NCI-H1694 treated with DMSO at 0.1 percent for 48 hours (cell line): ENCODE data around the gene TP53AIP1.

Source experiments
- DNase-seq: peaks from one replicate; lab custom pipeline; 2025; lab: John Stamatoyannopoulos, UW

The TP53AIP1 gene

DNA sequence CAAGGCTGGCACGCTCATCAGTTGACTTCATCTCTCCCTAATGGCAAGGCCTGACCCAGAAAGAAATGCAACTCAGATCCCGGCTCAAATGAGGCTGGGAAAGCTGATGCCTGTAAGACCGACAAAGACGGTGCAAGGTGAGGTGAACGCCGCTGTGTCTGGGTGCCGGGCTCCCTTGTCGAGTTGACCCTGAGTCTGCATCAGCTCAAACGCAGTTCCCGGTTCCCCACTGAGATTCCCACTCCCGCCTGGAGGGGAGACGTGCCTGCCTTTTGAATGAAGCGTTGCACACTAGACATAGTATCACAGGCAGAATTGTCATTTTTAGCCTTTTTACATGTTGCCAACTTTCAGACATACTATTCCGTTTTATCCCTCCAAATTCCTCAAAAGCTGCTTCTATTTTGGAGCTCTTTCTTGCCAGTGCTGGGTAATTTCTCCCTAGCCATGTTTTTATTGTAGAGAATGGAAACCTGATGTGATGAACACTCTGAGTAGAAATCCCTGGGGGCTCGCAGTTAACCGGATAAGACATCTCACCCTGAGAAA lies 831 bp upstream of the TP53AIP1 start:
- DNase-seq = no peak

DNA sequence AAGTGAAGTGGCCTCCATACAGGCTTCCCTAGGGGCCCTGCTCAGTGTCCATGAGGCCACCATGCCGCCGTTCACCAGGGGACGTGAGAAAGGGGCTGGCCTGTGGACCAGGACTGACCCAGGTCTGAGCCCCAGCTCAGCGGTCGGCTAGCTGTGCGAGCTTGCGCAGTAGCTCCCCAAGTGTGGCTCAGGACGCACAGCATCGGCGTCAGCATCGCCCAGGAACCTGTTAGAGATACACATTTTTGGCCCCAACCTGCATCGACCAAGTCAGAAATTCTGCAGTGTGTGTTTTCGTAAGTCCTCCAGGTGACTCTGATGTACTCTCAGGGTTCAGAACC lies 429 bp downstream of the TP53AIP1 start:
- no peak for DNase-seq

DNA sequence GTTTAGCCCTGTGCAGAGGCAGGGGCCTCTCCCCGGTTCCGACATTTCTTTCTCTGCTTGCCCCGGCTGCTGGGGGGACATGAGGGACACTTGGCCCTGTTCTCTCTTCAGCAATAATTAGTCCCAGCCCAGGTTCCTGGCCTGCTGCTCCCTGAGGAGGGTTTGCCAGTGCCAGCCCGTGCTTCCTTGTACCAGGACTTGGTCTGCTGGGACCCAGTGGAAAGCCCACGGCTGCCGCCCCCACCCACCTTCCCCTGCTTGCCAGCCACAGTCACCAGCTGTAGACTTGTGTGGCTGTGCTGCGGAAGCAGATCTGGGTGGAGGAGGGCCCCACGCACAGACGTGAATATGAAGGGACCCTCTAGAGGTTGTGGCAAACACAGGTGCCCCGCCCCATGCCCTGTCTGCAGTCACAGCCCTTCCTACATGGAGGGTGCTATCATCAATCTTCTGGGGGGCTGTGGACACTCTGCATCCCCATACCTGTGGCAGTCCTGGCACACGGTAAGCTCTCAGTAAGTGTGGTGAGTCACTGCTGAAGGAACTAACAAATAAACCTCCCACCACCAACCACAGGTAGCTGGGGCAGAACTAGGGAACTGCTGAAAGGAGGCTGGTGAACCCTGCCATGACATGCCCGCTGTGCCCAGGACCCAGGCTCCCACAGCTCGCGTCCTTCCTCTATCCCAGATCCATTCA lies 949 bp downstream of the TP53AIP1 start:
- no peak for DNase-seq

DNA sequence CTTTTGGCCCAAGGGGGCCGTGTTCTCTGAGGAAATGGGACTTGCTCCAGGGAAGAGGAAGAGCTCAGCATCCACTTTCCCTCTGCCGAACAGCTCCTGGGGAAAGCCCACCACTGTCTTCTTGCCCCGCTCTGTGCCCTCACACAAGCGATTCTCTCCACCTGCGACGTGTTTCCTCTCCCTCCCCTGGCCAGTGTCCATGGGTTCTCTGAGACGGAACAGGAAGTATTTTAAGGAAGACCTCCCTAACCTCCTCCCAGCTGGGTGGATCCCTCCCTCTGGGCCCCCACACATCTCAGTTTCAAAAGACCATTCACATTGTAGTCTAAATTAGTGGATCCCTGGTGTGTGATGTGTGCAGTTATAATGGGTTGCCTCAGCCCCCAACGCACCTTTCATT lies 1.6 kb downstream of the TP53AIP1 start:
- no peak for DNase-seq

DNA sequence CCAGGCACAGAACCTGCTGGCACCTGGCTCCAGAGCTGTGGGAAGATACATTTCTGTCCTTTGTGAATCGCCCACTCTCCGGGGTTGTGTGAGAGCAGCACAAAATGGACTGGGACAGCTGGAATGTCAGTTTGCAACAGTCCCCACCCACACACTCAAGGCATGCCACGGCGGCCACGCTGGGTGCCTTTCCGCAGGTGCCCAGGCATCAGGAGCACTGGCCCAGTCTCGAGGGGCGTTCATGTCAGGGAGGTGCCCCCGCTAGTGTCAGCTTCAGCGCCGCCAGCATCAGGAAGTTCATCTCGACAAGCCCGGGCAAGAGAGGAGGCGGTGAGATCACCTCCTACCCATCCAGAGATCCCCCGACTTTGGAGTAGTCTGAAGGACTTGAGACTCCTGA lies 2.1 kb downstream of the TP53AIP1 start:
- DNase-seq = no peak

DNA sequence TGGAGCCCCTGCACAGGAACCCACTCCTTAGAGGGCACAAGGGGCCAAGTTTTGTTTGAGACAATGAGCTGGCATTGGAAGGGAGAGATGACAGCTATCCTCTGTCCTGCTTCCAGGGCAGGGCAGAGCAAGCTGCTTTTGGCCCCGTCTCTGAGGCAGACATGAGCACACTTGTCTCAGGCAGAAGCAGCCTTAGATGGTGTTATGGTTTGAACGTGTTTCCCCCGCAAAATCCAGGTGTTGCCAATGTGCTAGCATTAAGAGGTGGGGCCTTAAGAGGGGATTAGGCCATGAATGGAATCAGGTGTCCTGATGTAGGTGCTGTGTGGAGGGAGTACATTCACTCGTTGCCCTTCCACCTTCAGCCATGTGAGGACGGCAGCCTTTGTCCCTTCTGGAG lies 2.5 kb downstream of the TP53AIP1 start:
- DNase-seq = no peak

DNA sequence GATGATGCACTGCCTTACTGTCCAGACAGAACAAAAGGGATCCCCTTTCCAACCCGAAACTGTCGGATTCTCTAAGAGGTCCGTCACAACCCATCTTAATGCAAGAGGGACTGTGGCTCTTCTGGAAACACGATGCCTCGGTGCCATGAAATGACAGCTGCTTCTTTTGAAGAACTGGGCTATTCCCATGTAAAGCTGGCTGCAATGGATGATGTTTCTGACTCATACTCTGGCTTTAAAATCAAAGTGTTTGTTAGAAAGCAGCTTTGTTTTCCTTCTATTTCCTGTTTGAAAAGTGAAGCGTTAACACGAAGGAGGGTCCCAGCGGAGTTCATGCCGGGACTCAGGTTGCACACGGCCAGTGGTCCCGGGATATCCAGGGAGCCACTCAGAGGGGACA lies 3.1 kb downstream of the TP53AIP1 start:
- no peak for DNase-seq

DNA sequence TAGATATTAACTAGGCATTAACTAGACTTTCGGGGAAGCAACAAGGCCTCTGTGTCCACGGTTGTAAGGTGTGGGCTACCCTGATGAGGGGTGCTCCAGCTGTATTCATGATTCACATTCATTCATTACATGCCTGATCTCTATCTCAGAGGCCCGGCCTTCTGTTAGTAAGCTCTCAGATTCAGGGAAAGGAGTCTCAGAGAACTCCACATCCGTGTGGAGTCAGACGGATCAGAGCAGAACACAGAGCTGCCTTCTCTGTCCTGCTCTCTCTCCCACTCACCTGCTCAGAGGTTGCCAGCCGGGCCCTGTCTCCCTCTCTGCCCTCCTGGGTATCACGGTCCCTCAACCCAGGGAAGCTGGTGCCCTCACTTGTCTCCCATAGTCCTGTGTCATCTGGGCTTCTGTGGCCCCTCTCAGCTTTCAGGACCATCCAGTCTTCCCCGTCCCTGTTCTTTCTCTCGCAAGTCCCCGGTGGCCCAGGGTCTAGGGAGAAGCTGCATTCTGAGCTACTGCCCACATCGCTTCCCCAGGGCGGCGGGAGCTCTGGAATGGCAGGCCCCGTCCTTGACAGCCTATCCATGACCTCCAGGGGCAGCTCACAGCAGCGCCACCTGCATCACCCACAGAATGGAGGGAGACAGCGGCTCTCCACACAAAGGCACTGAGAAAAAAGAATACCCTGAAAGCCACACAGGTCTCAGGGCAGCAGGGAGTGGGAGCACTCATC lies 4.3 kb downstream of the TP53AIP1 start:
- no peak for DNase-seq

DNA sequence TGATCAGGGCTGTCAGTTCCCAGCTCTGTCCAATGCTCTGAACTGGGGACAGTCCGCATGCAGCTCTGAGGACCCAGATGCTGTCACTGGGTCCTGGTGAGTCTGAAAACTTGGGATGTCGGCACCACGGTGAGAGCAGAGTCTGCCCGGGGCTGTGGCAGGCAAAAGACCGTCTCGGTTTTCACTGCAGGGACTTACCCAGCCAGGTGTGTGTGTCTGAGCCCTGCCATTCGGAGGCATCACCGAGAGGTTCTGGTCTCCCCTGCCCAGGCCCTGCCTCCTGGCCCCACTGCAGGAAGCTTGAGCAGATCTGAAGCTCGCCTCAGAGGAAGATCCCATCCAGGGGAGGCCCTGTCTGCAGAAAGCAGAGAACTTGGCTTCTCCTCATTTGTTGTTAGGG lies 5.2 kb downstream of the TP53AIP1 start:
- DNase-seq = no peak

DNA sequence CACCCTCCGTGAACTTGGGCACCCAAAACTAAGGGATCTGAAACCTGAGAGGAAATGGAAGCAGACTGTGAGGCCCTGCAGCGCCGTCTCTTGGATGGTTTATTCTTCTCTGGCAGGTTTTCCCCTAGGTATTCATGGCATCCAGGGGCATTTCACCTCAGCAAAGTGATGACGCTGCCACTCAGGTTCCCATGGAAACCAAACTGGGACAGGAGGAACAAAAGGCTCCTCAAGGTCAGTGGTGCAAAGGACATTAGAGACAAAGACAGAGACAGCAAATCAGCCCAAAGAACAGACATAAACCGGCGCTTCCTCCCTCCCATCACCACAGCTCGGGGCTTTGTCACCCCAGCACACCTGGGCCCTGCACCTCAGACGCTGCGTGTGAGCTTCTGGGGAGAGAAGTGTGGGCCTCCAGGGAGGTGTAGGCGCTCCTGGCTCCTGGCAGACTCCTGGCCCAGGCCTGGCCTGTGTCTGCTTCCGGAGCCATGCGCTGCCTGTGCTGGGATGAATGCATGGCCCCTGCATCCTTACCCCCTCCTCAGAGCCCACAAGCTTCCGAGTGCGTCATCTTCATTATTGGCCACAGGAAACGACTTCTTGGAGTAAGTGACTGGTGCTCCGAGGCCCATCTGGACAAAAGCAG lies 5.9 kb downstream of the TP53AIP1 start:
- DNase-seq = no peak

DNA sequence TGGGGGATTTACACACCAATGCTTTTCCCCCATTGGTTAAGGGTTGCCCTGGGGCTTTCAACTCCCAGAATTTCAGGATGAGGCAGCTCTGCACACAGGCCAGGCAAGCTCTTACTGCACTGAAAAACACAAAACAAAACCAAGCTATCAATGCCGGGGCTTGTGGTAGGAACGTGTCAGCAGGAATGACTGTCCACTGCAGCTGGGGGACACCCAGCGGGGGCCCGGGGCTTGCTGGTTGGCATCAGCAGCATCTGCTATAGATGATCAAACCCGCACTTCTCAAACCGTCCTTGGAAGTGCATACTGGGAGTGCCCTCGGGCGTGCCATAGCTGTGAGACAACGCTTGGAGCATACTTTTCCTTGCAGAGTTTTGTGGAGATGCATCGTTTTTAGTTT lies 7.7 kb downstream of the TP53AIP1 start:
- DNase-seq = no peak

DNA sequence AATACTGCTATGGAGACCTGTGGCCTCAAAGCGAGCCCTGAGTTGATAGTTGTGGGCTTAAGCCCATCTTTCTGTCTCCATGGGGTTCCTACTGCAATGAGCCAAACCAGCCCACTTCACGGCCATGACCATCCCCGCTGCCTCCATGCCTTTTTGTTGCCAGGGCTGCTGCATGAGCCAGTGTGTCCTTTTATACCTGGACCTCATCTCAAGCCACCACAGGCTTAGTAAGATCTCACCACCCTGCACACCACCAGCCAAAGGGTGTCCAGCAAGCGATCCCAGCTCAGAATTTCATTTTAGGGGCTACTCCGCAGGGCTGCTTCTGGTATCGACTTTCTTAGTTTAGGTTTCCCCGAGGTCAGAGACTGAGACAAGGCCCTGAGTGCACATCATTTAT lies 8.3 kb downstream of the TP53AIP1 start:
- no peak for DNase-seq

DNA sequence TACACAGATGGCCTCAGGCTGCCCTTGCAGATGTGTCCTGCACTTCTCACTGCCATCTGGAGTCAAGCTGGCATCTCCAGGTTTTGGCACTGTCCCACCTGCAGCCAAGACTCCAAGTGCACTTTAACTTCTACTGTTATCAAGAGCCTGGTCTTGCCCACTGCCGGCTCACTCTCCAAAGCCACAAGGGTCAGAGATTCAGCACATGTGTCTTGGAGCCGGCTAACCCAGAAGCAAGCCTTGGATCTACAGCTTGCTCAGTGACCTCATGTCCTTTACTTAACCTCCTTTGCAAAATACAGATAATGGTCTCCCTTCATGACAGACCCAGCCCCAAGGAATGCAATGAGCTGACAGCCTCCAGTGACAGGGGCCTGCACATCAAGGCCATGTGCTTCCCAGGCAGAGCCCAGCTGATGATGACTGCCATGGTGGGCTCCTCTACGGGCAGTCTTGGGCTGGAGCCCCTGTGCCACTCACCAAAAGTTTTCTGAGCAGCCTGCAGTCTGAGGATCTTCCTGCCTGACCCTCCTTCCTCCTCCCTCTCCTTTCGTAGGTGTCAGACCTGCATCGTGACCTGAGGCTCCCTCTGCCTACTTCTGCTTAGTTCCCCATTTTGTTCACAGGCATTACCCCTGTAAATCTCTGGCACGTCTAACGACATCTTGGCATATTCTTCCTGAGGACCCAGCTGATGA lies 9.0 kb downstream of the TP53AIP1 start:
- no peak for DNase-seq

DNA sequence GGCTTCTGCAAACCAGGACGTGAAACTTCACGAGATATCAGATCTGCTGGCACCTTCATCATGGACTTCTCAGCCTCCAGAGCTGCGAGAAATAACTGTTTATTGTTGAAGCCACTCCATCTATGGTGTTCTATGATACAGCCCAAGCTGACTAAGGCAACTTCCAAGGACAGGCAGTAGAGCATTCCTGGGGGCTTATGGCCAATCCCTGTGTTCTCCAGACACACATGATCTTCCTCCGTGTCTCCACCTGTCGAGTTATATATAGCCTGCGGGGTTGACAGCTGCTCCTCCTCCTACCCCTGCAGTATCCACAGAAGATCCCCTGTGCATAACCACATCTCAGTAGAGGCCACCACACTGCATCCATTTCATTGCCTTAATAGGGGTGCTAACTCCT lies 11.0 kb downstream of the TP53AIP1 start:
- DNase-seq = no peak

DNA sequence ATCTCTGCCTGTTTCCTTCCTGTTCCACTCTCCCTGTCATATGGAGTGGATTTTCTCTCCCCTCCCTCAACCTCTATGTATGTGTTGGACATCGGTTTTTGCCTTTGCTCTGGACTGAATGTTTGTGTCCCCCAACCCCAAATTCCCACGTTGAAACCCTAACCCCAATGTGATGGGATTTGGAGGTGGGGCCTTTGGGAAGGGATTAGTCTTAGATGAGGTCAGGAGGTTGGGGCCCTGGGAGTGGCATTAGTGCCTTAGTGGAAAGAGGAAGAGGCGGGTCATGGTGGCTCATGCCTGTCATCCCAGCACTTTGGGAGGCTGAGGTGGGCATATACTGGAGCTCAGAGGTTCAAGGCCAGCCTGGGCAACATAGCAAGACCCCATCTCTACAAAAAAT lies 11.6 kb downstream of the TP53AIP1 start:
- DNase-seq = no peak

DNA sequence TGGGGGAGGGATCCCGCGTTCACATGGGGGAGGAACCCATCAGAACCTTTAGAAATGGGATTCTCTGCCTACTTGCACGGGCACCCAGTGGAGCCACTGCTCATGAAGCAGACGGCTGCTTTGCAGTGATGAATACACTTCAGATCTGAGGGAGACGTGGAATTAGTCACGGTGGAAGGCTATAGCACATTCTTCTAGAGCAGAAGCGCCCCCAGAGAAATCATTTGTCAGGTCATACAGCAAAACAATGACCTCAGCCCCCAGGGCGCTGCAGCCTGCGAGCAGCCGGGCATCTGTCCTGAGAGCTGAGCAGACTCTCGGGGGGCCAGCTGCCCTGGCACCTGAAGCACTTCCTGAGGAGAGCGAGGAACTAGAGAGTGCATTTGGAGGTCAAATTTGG lies 12.7 kb downstream of the TP53AIP1 start:
- DNase-seq = no peak

DNA sequence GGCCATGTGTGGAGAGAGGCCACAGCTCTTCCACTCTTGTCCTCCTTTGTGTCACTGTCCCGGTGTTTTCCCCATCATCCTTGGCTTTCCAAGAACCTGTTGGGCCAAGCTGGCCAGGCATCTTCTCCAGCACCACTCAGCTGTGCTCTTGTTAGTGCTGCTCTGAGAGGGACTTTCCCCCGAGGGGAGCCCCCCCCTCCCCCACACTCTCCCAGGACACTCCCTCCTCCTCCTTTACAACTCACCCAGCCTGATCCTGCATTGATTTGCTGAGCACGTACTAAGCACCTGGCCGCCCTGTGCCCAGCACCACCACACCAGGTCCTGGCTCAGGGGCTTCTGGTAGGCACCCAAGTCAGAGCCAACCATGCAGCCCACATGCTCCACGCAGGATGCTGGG lies 13.2 kb downstream of the TP53AIP1 start:
- no peak for DNase-seq

DNA sequence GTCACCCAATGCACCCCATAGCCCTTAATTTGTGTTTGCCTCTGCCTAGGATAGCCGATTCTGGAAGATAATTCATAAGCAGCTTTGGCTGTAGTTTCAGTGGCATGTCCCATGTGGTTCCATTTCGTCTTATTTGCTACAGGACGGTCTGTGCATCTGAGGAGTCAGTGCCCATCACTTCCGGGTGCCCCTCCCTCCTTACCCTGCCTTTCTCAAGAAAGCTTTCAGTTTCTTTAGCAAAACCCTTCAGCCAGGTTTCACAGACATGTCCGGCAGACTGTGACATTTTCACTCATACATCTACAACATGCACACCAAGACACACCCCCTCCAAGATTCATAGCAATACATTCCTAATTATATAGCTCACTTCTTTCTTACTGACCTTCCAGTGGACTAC lies 14.3 kb downstream of the TP53AIP1 start:
- no peak for DNase-seq

DNA sequence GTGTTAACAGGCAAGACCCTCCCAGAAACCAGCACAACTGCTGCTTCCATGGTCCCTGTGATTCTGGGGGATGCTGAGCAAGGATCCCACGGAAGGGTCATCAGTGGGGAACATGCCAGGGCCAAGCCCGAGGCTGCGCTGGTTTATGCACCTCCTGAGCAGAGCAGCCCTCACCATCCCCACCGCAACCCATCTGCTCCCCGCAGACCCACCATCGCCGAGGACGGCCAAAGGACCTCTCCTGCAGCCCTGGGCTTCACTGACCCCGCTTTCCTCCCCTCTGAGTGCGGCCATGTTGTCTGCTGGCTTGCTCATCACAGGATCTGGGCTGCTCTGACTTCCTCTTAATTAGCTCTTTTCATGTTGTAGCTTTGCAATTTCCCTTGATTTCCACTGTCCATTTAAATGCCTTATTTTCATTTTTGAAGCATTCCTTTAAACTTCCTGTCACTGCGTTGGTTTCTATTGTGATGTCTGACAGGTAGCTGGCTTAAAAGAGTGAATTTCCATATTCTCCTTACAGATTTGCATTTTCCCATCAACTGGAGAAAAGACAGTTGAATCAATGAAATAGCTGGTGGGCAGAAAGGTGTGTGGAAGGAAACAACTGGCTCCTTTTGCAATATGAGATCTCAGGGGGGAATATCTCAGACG lies 14.9 kb downstream of the TP53AIP1 start:
- DNase-seq = no peak

DNA sequence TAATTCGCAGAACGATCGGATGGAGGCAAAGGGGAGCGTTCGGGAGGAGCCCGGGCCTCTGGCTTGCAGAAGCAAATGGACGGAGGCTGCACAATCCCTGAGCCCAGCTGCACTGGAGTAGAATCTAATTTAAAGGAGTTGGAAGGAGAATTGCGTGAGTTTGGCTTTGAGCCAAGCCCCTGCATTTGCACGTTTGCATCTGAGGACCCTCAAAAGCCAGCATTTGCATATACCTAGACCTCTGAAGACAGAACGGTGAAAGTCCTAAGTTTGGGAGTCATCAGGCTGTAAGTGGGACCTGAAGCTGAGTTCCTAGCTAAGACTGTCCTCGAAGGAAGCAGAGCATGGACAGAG lies 15.6 kb downstream of the TP53AIP1 start:
- no peak for DNase-seq

DNA sequence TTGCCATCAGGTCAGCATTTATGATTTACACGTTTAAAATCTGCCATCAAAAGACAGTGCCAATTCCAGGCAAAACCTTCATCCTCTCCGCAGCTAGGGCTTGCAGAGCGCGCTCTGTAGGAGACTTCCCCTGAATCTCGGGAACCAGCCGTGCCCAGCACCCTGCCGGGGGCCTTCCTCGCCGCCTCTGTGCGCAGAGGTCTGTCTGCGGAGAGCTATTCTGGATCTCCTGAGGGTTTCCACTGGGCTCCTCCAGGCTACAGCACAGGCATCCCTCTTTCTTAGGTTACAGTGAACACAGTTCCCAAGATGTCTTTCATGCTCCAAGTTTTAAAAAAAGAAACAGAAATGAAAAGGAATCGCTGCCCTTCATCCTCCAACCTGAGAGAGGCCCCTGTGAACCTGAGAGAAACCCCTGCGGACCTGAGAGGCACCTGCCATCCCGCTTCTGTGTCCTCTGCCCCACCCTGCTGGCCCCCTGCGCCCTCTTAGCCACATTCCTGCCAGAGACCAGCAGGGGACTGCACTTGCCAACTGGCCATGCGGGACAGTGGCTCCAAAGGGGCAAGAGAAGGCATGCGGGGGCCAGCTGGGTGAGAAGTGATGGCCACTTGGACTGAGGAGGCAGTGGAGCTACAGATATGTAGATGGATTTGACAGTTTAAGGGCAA lies 16.1 kb downstream of the TP53AIP1 start:
- no peak for DNase-seq

DNA sequence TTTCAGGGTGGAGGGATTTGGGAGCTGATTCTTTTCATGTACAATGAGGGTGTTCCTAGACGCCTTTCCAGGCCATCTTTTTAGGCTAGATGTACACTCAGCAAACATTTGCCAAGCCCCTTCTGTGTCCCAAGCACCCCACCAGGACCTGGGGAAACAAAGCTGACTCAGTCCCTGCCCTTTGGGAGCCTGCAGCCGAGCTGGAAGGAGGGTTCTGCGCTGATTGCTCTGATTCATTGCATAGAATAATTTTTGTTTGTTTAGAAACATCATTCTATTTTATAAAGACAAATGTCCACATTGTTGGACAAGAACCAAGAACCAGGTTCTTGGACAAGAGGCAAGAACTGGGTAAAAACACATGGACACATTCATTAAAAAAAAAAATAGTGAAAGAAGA lies 16.7 kb downstream of the TP53AIP1 start:
- DNase-seq = no peak
